ENCODE measurements around the gene PRRC2B.

PRRC2B gene

DNA sequence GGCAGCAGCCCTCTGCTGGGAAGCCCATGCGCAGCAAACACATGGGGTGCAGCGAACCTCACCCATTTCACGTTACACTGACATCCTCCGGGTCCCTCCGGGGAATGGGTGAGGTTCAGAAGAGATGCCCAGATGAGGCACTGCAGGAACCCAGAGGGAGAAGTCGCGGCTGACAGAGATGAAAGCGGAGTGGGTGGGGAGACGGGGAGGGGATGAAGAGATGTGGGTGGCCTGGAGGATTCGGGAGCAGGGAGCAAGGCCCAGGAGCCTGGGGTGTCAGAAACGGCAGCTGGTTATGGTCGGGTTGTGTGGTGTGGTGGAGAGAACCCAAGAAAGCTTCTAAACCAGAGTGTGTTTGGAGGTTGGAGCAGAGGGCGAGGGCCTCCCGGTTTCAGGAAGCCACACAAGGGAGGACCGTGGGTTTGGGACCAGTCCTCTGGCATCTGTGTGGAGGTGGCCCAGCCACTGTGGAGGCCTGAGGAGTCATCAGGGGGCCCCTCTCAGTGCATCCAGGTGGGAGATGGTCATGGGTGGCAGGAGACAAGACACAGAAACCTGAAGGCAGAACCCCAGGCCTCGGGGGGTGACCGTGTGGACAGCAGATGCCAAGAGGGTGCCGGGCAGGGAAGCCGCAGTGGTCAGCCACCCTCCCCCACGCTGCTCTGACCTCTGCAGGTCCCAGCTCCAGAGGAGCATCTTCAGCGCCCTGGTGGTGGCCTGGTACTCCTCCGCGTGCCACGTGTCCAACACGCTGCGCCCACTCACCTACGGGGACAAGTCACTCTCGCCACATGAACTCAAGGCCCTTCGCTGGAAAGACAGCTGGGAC is 128.6 kb downstream of the PRRC2B start:
- no peak for DNase-seq

DNA sequence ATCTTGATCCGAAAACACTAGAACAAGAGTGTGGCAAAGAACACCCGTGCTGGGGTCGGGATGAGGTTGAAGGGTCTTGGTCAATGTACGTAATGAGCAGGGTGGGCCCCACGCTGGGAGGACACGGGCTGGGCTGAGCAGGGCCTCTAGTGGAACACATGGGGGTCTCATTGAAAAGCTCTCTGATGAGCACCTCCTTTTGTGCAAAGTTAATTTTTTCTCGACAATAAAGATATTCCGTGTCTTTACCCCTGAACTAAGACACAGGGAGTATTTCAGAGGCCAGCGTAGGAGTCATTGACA is 129.2 kb downstream of the PRRC2B start:
- no peak for DNase-seq

DNA sequence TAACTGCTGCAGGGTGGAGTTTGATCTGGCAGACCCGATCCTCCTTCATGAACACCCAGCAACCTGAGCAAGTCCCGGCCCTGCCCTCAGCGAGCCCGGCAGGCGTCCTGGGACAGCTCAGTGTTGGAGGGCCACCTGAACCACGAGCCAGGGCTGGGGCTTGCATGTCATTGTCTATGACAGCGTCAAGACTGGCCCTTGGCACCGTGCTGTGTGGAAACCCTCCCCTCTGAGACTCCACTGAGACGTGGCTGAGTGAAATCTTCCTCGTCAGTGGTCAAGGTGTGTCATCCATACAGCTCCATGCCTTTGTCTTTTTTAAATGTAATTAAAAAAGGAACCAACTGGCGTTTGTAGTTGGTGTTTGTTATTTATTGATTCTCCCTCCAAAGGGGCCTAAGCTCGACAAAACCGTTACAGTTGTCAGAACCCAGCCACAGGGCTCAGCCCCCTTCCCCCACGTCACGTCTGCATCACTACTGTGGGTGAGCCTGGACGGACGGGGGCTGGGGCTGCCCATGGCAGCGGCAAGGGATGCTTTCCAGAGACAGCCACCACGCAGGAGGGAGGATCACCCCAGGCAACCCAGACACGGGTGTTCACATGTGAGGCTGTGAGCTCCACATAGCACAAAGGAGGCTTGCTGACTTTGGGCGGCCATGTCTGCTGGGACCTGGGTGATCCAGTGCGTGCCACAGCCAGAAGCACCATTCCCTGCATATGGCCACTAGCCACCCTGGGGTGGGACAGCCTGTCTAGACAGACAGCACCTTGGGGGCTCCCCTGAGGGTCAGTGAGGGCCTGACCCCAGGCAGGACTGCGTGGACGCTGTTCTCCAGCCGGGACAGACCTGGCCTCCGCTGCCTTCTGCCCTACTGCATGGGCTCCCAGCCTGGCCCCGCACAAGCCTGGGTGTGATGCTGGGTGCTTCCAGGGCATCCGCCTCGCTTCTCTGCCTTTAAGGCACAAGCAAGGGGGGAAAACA is 129.9 kb downstream of the PRRC2B start:
- DNase-seq: no peak

DNA sequence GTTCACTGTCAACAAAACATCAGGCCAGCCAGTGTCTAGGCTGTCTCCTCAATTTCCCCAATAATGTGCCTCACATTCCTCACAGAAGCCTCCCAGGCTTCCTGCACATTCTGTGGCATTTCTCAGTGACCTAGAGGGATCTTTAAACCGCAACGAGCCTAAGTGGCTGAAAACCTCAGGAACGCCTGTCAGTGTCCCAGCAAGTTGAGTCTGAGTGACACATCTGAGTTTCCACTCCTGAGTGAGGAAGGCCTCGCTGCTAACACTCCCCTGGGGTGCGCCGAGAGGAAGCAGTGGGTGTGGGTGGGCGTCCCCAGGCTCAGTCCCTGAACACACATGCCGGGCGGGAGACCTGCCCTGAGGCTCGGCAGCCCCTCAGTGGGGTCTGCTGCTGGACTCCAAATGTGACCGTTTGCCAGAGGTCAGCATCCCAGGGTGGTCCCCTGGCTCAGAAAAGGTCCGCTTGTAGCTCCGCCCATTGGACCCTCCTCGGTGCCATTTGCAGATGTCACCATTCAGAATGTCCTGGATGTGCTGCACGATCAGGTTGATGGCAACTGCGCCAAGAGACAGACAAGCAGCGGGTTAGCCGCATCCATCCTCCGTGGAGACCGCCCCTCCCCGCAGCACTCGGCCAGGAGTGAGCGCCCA is 130.9 kb downstream of the PRRC2B start:
- DNase-seq: no peak

DNA sequence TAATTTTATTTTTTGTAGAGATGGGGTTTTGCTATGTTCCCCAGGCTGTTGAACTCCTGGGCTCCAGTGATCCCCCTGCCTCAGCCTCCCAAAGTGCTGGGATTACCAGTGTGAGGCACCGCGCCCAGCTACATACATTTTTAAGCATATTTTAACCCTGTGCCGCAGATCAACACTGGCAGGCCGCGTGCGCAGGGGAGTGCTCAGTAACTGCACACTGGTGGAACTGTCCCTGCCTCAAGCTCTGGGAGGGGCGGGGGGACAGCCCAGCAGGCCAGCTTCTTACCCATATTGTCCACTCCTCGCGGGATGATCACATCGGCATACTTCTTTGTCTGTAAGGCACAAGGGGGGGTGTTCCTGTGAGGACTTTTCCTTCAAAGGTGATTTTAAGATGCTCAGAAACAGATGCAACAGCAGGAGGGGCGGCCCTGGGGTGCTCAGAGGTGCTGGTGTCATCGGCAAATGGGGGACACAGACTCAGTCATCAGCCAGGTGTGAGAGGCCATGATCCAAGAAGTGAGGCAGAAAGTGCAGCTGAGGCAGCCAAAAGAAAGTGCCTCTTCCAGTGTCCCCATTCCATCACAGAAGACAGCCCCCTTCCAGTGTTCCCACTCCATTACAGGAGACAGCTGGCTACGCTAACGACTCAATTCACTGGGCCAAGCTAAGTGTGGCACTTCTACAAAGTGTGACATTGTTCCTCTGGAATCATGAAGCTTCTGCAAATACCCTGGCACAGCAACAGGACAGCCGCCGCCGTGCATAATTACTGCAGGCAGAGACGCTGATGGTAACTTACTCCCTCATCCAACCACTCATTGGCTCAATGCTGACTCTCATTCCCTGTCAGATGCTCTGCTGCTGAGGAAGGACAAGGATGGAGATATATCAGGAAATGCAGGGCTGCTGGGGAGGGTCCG is 132.0 kb downstream of the PRRC2B start:
- no peak for DNase-seq

DNA sequence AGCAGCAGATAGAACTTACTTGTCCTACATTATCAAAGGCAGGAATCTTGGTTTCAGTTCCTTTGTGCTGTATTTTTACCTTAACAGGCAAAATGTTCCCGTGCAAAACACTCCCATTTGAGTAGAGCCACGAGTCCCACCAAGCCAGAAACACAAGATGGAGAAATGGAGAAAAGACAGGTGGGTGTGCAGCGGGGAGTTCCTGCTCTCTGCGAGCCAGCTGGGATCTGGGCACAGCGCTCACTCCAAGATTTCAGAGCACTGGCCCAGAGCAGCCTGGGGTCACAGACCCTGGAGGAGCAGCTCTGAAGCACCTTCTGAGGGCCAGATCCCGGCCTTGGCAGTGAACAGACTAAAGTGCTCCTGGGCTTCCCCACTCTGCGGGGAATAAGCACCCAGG is 134.3 kb downstream of the PRRC2B start:
- no peak for DNase-seq

DNA sequence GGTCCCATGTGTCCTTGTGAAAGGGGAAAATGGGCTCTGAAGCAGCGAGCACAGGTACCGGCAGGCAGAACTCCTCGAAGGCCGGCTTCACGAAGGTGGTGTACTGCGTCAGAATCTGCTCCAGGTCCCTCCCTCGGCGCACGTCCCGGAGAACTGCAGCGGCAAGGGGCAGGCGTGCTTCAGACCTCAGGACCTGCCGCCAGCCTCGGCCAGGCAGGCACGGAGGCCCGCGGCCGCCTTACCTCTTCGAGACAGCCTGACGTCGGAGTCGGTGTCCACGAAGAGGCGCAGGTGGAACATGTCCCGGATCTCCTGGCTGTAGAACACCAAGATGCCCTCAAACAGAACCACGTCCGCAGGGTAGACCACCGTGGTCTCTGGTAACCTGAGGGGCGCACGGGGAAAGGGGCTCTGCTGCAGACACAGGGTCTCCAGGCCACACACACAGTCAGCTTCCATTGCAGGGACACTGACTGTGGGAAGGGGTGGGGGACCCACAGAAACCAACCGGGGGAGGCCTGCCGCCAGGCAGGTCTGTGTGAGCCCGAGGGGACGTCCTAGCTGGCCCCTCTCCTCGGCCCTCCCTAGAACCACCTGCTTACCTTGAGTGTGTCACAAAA is 135.1 kb downstream of the PRRC2B start:
- no peak for DNase-seq

DNA sequence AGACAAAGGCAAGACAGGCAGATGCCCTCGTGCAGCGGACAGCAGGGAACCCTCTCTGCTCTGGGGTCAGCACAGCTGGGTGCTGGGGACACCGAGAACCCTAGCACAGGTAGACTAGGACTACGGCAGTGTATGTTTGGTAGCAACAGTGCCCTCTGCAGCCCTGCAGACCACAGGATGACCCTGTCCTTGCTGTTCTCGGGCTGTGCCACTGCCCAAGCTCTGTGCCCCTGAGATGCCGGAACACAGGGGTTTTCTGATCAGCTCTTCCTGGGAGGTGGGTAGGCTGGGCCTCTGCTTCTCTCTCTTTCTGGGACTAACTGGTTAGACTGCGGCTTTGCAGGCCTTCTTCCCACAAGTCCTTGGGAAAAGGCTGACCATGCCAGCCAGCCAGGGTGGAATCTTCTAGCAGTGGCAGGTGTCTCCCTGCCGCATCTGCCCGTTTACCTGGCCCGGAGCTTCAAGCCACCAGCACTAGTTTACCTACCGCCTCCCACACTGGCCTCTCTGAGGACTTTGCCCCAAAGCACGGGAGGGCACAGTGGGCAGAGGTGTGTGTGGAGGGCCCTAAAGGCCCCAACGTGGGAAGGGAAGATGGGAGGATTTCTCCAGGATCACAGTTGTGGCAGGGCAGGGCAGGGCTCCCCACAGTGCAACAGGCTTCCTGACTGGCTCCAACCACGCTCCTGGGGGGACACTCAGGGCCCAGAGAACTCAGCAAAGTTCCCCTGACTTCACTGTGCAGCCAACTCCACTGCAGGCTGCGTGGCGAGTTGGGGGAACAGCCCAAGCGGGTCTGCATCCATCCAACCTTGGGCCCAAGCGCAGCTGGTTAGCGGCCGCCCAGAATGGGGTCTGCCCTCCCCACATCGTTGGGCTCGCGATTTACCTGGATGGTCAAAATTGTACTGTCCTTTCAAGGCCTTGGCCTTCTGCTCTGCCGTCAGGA is 136.0 kb downstream of the PRRC2B start:
- DNase-seq: no peak

DNA sequence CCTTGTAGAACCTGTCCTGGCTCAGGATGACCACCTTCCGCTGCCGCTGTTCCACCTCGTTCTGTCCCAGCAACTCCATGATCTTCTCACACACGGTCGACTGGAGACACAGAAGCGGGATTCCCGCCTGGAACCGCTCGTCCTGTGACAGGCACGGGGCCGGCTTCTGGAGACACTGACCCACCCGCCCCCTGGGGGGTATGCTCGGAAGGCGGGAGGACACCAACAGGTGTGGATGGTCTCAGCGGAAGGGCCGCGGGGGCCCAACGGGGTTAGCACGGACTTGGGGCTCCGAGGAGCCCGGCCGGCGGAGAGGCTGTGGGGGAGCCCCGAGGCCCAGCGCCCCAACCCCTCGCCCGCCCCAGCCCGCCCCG is 136.6 kb downstream of the PRRC2B start:
- DNase-seq: no peak

DNA sequence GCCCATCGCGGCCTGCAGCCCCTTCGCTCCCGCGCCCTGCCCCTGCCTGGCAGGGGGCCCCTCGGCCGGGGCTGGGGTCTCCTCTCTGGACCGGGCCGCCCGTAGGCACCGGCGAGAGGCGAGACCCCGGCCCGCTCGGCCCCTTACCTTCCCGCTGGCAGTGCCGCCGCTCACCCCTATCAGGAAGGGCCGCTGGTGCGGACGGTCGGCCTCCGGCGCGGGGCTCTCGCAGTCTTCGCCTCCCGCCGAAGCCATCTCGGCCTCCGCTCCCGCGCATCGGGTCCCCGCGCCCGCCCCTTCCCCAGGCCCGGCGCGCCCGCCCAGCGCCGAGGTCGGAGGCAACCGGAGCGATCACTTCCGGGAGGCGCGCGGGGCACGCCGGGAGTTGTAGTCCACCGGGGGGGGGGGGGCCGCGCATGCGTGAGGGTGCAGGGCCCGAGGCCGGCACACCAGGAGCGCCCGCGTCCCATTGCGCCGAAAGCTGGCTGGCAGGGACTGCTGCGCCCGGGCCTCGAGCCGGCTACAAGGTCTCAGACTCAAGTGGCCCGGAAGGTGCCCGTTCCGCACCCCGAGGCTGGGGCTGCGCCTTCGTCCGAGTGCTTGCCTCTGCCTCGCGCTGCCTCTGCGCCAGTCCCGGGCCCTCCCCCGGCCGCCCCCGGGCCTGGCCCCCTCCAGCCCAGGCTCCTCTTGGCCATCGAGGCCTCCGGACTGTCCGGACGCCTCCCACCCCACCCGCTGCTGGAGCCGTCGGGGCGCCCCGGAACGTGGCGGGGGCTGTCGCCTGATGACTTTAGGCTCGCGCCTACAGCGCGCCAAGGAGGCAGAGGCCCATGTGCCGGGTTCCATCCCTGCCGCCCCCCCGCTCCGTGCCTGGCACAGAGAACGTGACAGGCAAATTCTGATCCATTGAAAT is 137.3 kb downstream of the PRRC2B start, which contains the start of gene UCK1:
Gene UCK1, minus strand, starts transcription at position 344 of the 913 bp plus-strand sequence. Its CDS starts 89 bp downstream, at position 255.
- peak; percentile 71 for DNase-seq

DNA sequence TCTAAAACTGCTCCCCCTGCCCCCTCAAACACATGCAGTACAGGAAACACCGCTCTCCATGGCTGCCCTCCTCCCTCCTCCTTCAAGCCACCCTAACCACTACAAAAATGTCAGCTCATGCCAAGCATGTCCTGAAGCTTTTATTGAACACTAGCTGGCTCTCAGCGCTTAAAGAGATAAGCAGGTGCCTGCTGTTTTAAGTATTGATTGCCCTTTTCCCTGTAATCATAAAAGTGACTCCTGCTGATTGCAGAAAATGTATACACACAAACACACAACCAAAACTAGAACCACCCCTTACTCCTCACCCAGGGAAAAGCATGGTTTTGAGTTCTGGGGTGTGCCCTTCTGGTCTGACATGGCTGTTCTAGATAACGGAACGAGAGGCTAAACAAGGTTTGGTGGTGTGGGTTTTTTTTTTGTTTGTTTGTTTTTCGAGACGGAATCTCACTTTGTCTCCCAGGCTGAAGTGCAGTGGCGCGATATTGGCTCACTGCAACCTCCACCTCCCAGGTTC is 140.9 kb downstream of the PRRC2B start:
- DNase-seq: no peak

DNA sequence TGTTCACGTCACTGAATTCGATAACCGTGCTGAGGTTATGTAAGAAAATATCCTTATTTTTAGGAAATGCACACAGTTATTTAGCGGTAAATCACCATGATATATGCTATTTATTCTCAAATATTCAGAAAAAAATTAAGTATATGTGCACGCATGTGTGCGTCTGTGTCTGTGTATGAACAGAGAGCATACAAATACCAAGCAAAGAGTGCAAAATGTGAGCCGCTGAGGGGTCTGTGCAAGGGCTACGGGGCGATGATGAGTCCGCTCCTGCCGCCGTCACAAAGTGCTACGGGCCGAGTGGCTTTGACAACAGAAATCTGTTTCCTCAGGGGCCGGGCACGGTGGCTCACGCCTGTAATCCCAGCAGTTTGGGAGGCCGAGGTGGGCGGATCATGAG is 144.1 kb downstream of the PRRC2B start:
- no peak for DNase-seq

DNA sequence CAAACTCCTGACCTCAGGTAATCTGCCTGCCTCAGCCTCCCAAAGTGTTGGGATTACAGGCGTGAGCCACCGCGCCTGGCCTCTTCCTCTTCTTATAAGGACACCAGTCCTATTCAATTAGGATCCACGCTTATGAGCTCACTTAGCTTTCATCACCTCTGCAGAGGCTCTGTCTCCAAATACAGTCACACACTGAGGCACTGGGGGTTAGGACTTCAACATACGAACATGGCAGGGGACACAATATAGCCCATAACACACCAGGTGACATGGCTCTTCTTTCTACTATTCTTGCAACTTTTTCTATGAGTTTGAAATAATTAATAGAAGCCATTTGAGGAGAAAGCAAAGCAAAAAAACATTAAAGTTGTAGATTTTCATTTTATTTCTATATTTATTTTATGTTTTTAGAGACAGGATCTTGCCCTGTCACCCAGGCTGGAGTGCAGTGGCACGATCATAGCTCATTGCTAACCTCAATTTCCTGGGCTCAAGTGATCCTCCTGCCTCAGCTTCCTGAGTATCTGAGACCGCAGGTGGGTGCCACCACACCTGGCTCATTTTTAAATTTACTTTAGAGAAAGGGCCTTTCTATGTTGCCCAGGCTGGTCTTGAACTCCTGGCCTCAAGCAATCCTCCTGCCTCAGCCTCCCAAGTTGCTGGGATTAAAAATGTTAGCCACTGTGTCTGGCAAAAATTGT is 145.5 kb downstream of the PRRC2B start:
- DNase-seq: no peak

DNA sequence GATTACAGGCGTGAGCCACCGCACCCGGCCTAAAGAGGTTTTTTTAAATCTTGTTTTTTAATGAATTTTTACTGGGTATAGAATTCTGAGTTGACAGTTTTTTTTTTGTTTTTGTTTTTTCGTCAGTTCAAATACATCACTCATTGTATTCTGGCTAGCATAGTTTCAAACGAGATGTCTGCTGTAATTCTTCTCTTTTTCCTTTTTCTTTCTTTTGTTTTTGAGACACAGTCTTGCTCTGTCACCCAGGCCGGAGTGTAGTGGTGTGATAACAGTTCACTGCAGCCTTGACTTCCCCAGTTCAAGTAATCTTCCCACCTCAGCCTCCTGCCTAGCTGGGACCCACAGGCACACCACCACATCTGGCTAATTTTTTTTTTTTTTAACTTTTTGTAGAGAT is 149.3 kb downstream of the PRRC2B start:
- no peak for DNase-seq

DNA sequence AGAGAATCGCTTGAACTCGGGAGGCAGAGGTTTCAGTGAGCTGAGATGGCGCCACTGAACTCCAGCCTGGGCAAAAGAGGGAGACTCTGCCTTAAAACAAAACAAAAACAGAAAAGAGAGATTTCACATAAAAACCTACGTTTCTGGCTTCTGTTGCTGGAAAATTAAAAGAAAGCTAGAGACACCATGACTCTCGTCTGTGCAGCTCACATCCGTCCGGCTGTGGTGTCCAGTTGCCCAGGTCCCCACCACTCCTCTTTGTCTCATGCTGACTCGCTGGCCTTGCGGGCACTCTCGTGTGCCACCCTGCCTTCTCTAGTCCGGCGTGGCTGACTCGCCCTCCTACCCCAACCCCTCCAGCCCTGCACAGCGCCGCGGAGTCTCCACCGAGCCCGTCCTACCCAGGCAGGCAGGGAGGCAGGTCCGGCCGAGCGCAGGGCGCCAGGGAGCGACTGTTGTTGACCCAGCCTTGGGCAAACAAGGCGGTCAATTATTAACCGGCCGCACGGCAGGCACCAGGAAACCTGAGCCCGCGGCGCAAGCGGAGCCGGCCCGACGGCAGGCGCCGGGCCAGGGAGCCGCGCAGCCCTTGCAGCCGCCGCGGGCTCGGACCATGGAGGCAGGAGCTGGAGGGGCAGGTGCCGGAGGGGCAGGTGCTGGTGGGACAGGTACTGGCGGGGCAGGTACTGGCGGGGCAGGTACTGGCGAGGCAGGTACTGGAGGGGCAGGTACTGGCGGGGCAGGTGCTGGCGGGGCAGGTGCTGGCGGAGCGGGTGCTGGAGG is 151.3 kb downstream of the PRRC2B start, which contains the start of gene PRRT1B:
Gene PRRT1B, plus strand, starts transcription at position 521 of the 783 bp plus-strand sequence. Its CDS starts 93 bp downstream, at position 614.
- DNase-seq: no peak

DNA sequence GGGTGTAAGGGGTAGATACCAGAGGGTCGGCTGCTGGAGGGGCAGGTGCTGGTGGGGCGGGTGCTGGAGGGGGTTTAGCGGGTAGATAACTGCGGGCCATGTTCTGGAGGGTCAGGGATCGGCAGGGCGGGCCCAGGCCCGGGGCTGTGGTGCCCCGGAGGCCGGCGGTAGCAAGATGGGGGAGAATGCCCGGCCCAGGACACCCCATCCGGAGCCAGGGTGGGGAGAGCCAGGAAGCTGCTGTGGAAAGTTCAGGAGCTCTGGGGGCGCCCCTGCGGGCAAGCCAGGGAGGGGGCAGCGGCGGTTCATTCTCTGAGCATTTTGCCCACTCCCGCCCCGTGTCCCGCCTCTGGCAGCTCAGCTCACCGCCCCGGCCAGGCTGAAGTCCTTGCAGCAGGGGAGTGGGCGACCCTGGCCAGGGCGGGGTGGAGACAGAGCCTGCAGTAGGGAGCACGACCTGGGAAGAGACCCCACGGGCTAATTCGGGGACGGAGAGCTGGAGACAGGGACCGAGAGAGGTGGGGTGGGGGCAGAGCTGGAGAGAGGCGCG is 152.0 kb downstream of the PRRC2B start:
- DNase-seq: no peak
